Ishikawa (cell line): ENCODE data around the gene FOXRED2.

Source experiments
- CEBPB ChIP-seq: IDR thresholded peaks from 2 replicates; pipeline ENCODE4 v1.6.1; 2012
- EGR1 ChIP-seq: IDR thresholded peaks from 2 replicates; pipeline ENCODE4 v1.6.1; 2012
- EP300 ChIP-seq: IDR thresholded peaks from 2 replicates; pipeline ENCODE4 v1.6.1; 2012; ENCODE audit warnings: borderline replicate concordance
- RAD21 ChIP-seq: IDR thresholded peaks from 2 replicates; pipeline ENCODE4 v1.6.1; 2012; ENCODE audit warnings: low read depth
- TAF1 ChIP-seq: IDR thresholded peaks from 2 replicates; pipeline ENCODE4 v1.6.1; 2012; ENCODE audit warnings: low read depth, mild to moderate bottlenecking
- TCF12 ChIP-seq: IDR thresholded peaks from 2 replicates; pipeline ENCODE4 v1.6.1; 2012; ENCODE audit warnings: low read depth
- TEAD4 ChIP-seq: IDR thresholded peaks from 2 replicates; pipeline ENCODE4 v1.6.1; 2012
- YY1 ChIP-seq: IDR thresholded peaks from 2 replicates; pipeline ENCODE4 v1.6.1; 2012; ENCODE audit warnings: low read depth
- TF ChIP-seq, protein P1 (sequence below): IDR thresholded peaks from 2 replicates; pipeline ENCODE4 v1.6.1; 2012; ENCODE audit warnings: low read depth, mild to moderate bottlenecking
- TF ChIP-seq, protein P2 (sequence below): IDR thresholded peaks from 2 replicates; pipeline ENCODE4 v1.6.1; 2012
- TF ChIP-seq, protein P3 (sequence below): IDR thresholded peaks from 2 replicates; pipeline ENCODE4 v1.6.1; 2012

DNA sequence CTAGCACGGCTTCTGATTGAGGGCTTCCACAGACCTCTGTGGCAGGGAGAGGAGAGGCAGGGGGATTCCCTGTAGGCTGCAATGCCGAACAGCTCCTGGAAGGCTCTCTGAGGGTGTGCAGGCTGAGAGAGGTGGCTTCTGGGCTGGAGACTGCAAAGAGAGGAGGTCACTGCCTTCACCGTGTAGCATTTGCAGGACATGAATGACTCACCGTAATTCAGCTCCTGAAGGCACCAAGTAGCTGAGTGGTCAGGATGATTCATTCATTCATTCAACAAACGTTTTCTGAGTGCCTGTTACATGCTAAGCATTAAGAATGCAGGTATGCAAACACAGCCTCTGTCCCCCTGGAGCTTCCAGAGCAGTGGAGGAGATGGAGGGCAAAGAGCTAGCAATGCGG lies 40.1 kb upstream of the FOXRED2 start:
- TF ChIP-seq TEAD4: no peak
- TF ChIP-seq, protein P1, sequence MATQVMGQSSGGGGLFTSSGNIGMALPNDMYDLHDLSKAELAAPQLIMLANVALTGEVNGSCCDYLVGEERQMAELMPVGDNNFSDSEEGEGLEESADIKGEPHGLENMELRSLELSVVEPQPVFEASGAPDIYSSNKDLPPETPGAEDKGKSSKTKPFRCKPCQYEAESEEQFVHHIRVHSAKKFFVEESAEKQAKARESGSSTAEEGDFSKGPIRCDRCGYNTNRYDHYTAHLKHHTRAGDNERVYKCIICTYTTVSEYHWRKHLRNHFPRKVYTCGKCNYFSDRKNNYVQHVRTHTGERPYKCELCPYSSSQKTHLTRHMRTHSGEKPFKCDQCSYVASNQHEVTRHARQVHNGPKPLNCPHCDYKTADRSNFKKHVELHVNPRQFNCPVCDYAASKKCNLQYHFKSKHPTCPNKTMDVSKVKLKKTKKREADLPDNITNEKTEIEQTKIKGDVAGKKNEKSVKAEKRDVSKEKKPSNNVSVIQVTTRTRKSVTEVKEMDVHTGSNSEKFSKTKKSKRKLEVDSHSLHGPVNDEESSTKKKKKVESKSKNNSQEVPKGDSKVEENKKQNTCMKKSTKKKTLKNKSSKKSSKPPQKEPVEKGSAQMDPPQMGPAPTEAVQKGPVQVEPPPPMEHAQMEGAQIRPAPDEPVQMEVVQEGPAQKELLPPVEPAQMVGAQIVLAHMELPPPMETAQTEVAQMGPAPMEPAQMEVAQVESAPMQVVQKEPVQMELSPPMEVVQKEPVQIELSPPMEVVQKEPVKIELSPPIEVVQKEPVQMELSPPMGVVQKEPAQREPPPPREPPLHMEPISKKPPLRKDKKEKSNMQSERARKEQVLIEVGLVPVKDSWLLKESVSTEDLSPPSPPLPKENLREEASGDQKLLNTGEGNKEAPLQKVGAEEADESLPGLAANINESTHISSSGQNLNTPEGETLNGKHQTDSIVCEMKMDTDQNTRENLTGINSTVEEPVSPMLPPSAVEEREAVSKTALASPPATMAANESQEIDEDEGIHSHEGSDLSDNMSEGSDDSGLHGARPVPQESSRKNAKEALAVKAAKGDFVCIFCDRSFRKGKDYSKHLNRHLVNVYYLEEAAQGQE: no peak
- TF ChIP-seq EGR1: no peak
- TF ChIP-seq, protein P2, sequence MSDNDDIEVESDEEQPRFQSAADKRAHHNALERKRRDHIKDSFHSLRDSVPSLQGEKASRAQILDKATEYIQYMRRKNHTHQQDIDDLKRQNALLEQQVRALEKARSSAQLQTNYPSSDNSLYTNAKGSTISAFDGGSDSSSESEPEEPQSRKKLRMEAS: no peak
- TF ChIP-seq TAF1: no peak
- no peak for TF ChIP-seq EP300
- TF ChIP-seq TCF12: no peak
- TF ChIP-seq, protein P3, sequence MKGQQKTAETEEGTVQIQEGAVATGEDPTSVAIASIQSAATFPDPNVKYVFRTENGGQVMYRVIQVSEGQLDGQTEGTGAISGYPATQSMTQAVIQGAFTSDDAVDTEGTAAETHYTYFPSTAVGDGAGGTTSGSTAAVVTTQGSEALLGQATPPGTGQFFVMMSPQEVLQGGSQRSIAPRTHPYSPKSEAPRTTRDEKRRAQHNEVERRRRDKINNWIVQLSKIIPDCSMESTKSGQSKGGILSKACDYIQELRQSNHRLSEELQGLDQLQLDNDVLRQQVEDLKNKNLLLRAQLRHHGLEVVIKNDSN: no peak
- no peak for TF ChIP-seq YY1
- TF ChIP-seq RAD21: no peak
- no peak for TF ChIP-seq CEBPB
